Measurements from ENCODE around the gene TOMM40L.

The TOMM40L gene

GRCh38 chr1:161260376-161261260, 34.8 kb downstream of the TOMM40L start:
- no peaks in the 10 kb centered on the region for H3K36me3 ChIP-seq (ENCODE audit: control insufficient read depth in 1 of 2, insufficient read depth in 2 of 2, low read length in 2 of 2)
- H3K27me3 ChIP-seq (ENCODE audit: low read depth, low read length): peaks cover 36% of the 10 kb centered on the region
- H3K9me3 ChIP-seq (ENCODE audit: control insufficient read depth in 1 of 2, low read length in 2 of 2): peaks cover 0 to 6% of the 10 kb centered on the region in 2 donors
- H3K4me1 ChIP-seq (ENCODE audit: control insufficient read depth in 1 of 2, insufficient read depth in 2 of 2, low read length in 2 of 2): peaks cover 0 to 14% of the 10 kb centered on the region in 2 donors
- H3K27ac ChIP-seq (ENCODE audit: low read length): no peak overlapping the region
- peak overlapping the region in 1 of 2 donors; percentile 4 for H3K4me3 ChIP-seq (ENCODE audit: low read depth in 1 of 2, low read length in 2 of 2)

GRCh38 chr1:161261261-161262235, 35.7 kb downstream of the TOMM40L start:
- Histone ChIP-seq H3K4me1 (ENCODE audit: control insufficient read depth in 1 of 2, insufficient read depth in 2 of 2, low read length in 2 of 2) (peaks cover 4 to 22% of the 10 kb centered on the region in 2 donors), H3K4me3 (ENCODE audit: low read depth in 1 of 2, low read length in 2 of 2) (peak overlapping the region in 1 of 2 donors; percentile 4), H3K27ac (ENCODE audit: low read length) (no peak overlapping the region), H3K27me3 (ENCODE audit: low read depth, low read length) (peaks cover 36% of the 10 kb centered on the region), H3K36me3 (ENCODE audit: control insufficient read depth in 1 of 2, insufficient read depth in 2 of 2, low read length in 2 of 2) (no peaks in the 10 kb centered on the region), H3K9me3 (ENCODE audit: control insufficient read depth in 1 of 2, low read length in 2 of 2) (peaks cover 0 to 6% of the 10 kb centered on the region in 2 donors)

GRCh38 chr1:161265305-161265704, 39.4 kb downstream of the TOMM40L start:
- H3K36me3 ChIP-seq (ENCODE audit: control insufficient read depth in 1 of 2, insufficient read depth in 2 of 2, low read length in 2 of 2): no peaks in the 10 kb centered on the region
- no peaks in the 10 kb centered on the region for H3K9me3 ChIP-seq (ENCODE audit: control insufficient read depth in 1 of 2, low read length in 2 of 2)
- no peak overlapping the region for H3K4me3 ChIP-seq (ENCODE audit: low read depth in 1 of 2, low read length in 2 of 2)

GRCh38 chr1:161266202-161266601, 40.3 kb downstream of the TOMM40L start:
- H3K36me3 ChIP-seq (ENCODE audit: control insufficient read depth in 1 of 2, insufficient read depth in 2 of 2, low read length in 2 of 2): no peaks in the 10 kb centered on the region
- H3K4me3 ChIP-seq (ENCODE audit: low read depth in 1 of 2, low read length in 2 of 2): no peak overlapping the region
- no peaks in the 10 kb centered on the region for H3K9me3 ChIP-seq (ENCODE audit: control insufficient read depth in 1 of 2, low read length in 2 of 2)
- peaks cover 12 to 20% of the 10 kb centered on the region in 2 donors for H3K4me1 ChIP-seq (ENCODE audit: control insufficient read depth in 1 of 2, insufficient read depth in 2 of 2, low read length in 2 of 2)
- peak overlapping the region; percentile 74 for H3K27ac ChIP-seq (ENCODE audit: low read length)
- H3K27me3 ChIP-seq (ENCODE audit: low read depth, low read length): peaks cover under 1% of the 10 kb centered on the region

More at GRCh38 chr1:161265305-161265704, 39.4 kb downstream of the TOMM40L start:
- Histone ChIP-seq H3K27ac (ENCODE audit: low read length) (no peak overlapping the region), H3K27me3 (ENCODE audit: low read depth, low read length) (peaks cover 9% of the 10 kb centered on the region), H3K4me1 (ENCODE audit: control insufficient read depth in 1 of 2, insufficient read depth in 2 of 2, low read length in 2 of 2) (peaks cover 12 to 23% of the 10 kb centered on the region in 2 donors)

- Histone ChIP-seq H3K9me3 (ENCODE audit: control insufficient read depth in 1 of 2, low read length in 2 of 2) (no peaks in the 10 kb centered on the region), H3K4me3 (ENCODE audit: low read depth in 1 of 2, low read length in 2 of 2) (no peak overlapping the region), H3K4me1 (ENCODE audit: control insufficient read depth in 1 of 2, insufficient read depth in 2 of 2, low read length in 2 of 2) (peaks cover 12 to 20% of the 10 kb centered on the region in 2 donors), H3K27ac (ENCODE audit: low read length) (peak overlapping the region; percentile 74), H3K27me3 (ENCODE audit: low read depth, low read length) (no peaks in the 10 kb centered on the region), H3K36me3 (ENCODE audit: control insufficient read depth in 1 of 2, insufficient read depth in 2 of 2, low read length in 2 of 2) (no peaks in the 10 kb centered on the region)
These were observed 41.0 kb downstream of the TOMM40L start for GRCh38 chr1:161266836-161267235.

- Histone ChIP-seq H3K9me3 (ENCODE audit: control insufficient read depth in 1 of 2, low read length in 2 of 2) (no peaks in the 10 kb centered on the region), H3K4me1 (ENCODE audit: control insufficient read depth in 1 of 2, insufficient read depth in 2 of 2, low read length in 2 of 2) (peaks cover 12 to 20% of the 10 kb centered on the region in 2 donors), H3K27ac (ENCODE audit: low read length) (peak overlapping the region; percentile 74)
These were observed 41.5 kb downstream of the TOMM40L start for GRCh38 chr1:161267321-161267720.

GRCh38 chr1:161273402-161273801, 47.5 kb downstream of the TOMM40L start:
- H3K4me1 ChIP-seq (ENCODE audit: control insufficient read depth in 1 of 2, insufficient read depth in 2 of 2, low read length in 2 of 2): peaks cover 0 to 21% of the 10 kb centered on the region in 2 donors
- H3K9me3 ChIP-seq (ENCODE audit: control insufficient read depth in 1 of 2, low read length in 2 of 2): no peaks in the 10 kb centered on the region
- H3K36me3 ChIP-seq (ENCODE audit: control insufficient read depth in 1 of 2, insufficient read depth in 2 of 2, low read length in 2 of 2): no peaks in the 10 kb centered on the region
- no peak overlapping the region for H3K27ac ChIP-seq (ENCODE audit: low read length)
- H3K4me3 ChIP-seq (ENCODE audit: low read depth in 1 of 2, low read length in 2 of 2): no peak overlapping the region
- no peaks in the 10 kb centered on the region for H3K27me3 ChIP-seq (ENCODE audit: low read depth, low read length)

More at GRCh38 chr1:161267321-161267720, 41.5 kb downstream of the TOMM40L start:
- Histone ChIP-seq H3K36me3 (ENCODE audit: control insufficient read depth in 1 of 2, insufficient read depth in 2 of 2, low read length in 2 of 2) (no peaks in the 10 kb centered on the region), H3K4me3 (ENCODE audit: low read depth in 1 of 2, low read length in 2 of 2) (no peak overlapping the region), H3K27me3 (ENCODE audit: low read depth, low read length) (no peaks in the 10 kb centered on the region)

GRCh38 chr1:161274874-161275273, 49.0 kb downstream of the TOMM40L start:
- Histone ChIP-seq H3K4me3 (ENCODE audit: low read depth in 1 of 2, low read length in 2 of 2) (no peak overlapping the region), H3K36me3 (ENCODE audit: control insufficient read depth in 1 of 2, insufficient read depth in 2 of 2, low read length in 2 of 2) (no peaks in the 10 kb centered on the region), H3K4me1 (ENCODE audit: control insufficient read depth in 1 of 2, insufficient read depth in 2 of 2, low read length in 2 of 2) (peaks cover 0 to 21% of the 10 kb centered on the region in 2 donors), H3K27ac (ENCODE audit: low read length) (no peak overlapping the region), H3K9me3 (ENCODE audit: control insufficient read depth in 1 of 2, low read length in 2 of 2) (no peaks in the 10 kb centered on the region), H3K27me3 (ENCODE audit: low read depth, low read length) (no peaks in the 10 kb centered on the region)
